OCI-LY3 (cell line): ENCODE data around the gene GRXCR2.

Experiments used
- H2AFZ ChIP-seq: fragments of 200-600, 300-600 bp; shearing (Covaris generic); 2 replicates; pipeline ENCODE4 v1.6.0; 2014; ENCODE audit warnings: antibody characterized with exemption, low read depth, low read length
- H3K27ac ChIP-seq: fragments of 200-600, 300-600 bp; sonication (generic); 2 replicates; pipeline ENCODE4 v1.5.1; 2014; ENCODE audit warnings: mild to moderate bottlenecking, low read length, moderate library complexity, mixed read lengths
- H3K27me3 ChIP-seq: fragments of 200-600, 300-600 bp; sonication (generic); 2 replicates; pipeline ENCODE4 v1.6.1; 2014; ENCODE audit warnings: low read depth, low read length, mixed read lengths
- H3K36me3 ChIP-seq: fragments of 200-600, 300-600 bp; sonication (generic); replicated peaks from 2 replicates; pipeline ENCODE3; 2014; ENCODE audit warnings: low read depth, low read length, mixed read lengths
- H3K4me1 ChIP-seq: fragments of 300-600, 200-600 bp; sonication (generic); 2 replicates; pipeline ENCODE4 v1.6.1; 2014; ENCODE audit warnings: low read length, mixed read lengths
- H3K4me2 ChIP-seq: fragments of 200-600, 300-600 bp; sonication (generic); 2 replicates; pipeline ENCODE4 v1.6.1; 2014; ENCODE audit warnings: low read length, mixed read lengths
- H3K4me3 ChIP-seq: fragments of 300-600, 200-600 bp; sonication (generic); 2 replicates; pipeline ENCODE4 v1.5.1; 2014; ENCODE audit warnings: antibody characterized with exemption, mild to moderate bottlenecking, low read length, moderate library complexity
- H3K79me2 ChIP-seq: fragments of 300-600, 200-600 bp; shearing (Covaris generic); 2 replicates; pipeline ENCODE4 v1.6.1; 2014; ENCODE audit warnings: mild to moderate bottlenecking, low read length, mixed read lengths
- H3K9ac ChIP-seq: fragments of 300-600, 200-600 bp; shearing (Covaris generic); 2 replicates; pipeline ENCODE4 v1.6.0; 2014; ENCODE audit warnings: mild to moderate bottlenecking, low read length, moderate library complexity
- H3K9me3 ChIP-seq: fragments of 200-600, 300-600 bp; shearing (Covaris generic); 2 replicates; pipeline ENCODE4 v1.6.1; 2014; ENCODE audit warnings: low read length, mixed read lengths; ENCODE audit not compliant: insufficient read depth
- H4K20me1 ChIP-seq: fragments of 200-600, 300-600 bp; sonication (generic); 2 replicates; pipeline ENCODE4 v1.6.1; 2016; ENCODE audit warnings: low read length, mixed read lengths; ENCODE audit not compliant: insufficient read depth
- EZH2phosphoT487 ChIP-seq: fragments of 200-600 bp; shearing (Covaris generic); IDR thresholded peaks from 2 replicates; pipeline ENCODE4 v1.6.1; 2018; ENCODE audit warnings: antibody characterized with exemption, mixed run types, low read depth
- TF ChIP-seq, protein P1 (sequence below): fragments of 200-600, 300-600 bp; sonication (generic); IDR thresholded peaks from 2 replicates; pipeline ENCODE4 v1.5.1; 2014; ENCODE audit warnings: antibody characterized with exemption, low read length, low read depth

The GRXCR2 gene

DNA sequence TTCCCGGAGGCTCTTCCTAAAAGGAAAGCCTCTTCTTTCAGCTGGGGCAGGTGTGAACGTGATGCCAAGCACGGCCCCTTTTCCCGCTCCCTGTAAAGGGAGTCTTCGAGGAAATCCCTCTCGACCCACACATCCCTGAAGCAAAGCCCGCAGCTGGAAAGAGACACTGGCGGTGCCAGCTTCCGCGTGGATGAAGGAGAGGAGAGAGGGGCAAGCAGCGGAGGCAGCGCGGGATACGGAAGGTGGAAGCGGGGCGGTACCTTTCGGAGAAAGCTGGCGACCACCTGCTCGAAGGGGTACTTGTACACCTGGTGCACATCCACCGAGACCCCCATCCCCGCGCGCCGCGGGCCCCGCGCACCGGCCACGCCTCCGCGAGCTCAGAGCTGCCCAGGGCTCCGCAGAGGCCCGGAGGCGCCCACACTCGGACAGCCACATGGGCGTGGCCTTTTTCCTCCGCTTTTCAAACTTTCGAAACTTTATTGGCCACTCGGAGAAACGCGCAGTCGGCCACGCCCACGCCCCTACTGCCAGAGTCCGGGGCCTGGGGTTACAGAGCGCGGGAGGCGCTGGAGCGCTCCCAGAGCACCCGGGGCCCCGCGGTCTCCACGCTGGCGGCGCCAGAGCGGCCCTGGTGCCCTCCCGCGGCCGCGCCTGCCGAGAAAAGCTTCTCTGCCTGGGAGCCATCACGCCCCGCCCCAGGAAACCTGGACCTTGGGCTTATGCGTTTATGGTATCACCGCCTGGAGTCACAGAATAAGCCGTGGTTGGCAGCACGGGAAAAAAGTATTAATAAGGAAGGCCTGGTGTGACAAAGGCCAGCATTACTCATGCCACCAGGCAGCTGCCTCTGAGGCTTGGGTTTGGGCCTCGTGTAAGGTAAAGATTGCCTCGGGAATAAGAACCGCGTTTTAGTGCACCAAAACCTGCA lies 37.6 kb downstream of the GRXCR2 start, which contains the start of gene PRELID2:
Gene PRELID2, minus strand, starts transcription at position 426 of the 931 bp plus-strand sequence. Its CDS starts 91 bp downstream, at position 335.
- Histone ChIP-seq H3K9me3 (no peaks in the 10 kb centered on the region), H3K79me2 (no peaks in the 10 kb centered on the region), H3K27ac (no peak within 1 kb of the TSS), H3K4me3 (no peak within 1 kb of the TSS), H3K9ac (no peak within 1 kb of the TSS), H4K20me1 (no peaks in the 10 kb centered on the region), H3K4me2 (no peak within 1 kb of the TSS), H3K36me3 (no peaks in the 10 kb centered on the region), H2AFZ (no peak within 1 kb of the TSS), H3K4me1 (no peaks in the 10 kb centered on the region), H3K27me3 (no peaks in the 10 kb centered on the region)
- no peak for TF ChIP-seq EZH2phosphoT487
- TF ChIP-seq, protein P1, sequence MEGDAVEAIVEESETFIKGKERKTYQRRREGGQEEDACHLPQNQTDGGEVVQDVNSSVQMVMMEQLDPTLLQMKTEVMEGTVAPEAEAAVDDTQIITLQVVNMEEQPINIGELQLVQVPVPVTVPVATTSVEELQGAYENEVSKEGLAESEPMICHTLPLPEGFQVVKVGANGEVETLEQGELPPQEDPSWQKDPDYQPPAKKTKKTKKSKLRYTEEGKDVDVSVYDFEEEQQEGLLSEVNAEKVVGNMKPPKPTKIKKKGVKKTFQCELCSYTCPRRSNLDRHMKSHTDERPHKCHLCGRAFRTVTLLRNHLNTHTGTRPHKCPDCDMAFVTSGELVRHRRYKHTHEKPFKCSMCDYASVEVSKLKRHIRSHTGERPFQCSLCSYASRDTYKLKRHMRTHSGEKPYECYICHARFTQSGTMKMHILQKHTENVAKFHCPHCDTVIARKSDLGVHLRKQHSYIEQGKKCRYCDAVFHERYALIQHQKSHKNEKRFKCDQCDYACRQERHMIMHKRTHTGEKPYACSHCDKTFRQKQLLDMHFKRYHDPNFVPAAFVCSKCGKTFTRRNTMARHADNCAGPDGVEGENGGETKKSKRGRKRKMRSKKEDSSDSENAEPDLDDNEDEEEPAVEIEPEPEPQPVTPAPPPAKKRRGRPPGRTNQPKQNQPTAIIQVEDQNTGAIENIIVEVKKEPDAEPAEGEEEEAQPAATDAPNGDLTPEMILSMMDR = no peak

DNA sequence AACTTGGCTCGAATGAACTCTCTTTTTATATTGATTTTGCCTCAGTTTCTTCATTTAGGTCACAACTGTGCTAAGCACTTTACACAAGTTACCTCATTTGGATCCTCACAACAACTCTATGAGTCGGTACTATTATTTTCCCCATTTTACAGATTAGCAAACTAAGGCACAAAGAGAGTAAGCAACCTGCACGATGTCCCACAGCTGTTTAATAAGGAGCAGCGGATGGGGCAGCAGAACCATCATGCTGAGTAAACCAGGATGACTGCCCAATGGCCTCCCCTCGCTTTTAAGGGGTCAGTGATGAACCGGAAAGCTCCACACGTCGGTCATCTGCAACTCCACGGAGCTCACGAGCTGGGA lies 38.3 kb downstream of the GRXCR2 start:
- Histone ChIP-seq H3K9me3 (no peaks in the 10 kb centered on the region), H3K27me3 (no peaks in the 10 kb centered on the region), H3K4me3 (no peak overlapping the region), H3K36me3 (no peaks in the 10 kb centered on the region), H3K4me1 (no peaks in the 10 kb centered on the region), H4K20me1 (no peaks in the 10 kb centered on the region), H3K4me2 (no peak overlapping the region), H3K79me2 (no peaks in the 10 kb centered on the region), H3K27ac (no peak overlapping the region), H2AFZ (no peak overlapping the region), H3K9ac (no peak overlapping the region)
- TF ChIP-seq EZH2phosphoT487 = no peak
- TF ChIP-seq, protein P1 = no peak

DNA sequence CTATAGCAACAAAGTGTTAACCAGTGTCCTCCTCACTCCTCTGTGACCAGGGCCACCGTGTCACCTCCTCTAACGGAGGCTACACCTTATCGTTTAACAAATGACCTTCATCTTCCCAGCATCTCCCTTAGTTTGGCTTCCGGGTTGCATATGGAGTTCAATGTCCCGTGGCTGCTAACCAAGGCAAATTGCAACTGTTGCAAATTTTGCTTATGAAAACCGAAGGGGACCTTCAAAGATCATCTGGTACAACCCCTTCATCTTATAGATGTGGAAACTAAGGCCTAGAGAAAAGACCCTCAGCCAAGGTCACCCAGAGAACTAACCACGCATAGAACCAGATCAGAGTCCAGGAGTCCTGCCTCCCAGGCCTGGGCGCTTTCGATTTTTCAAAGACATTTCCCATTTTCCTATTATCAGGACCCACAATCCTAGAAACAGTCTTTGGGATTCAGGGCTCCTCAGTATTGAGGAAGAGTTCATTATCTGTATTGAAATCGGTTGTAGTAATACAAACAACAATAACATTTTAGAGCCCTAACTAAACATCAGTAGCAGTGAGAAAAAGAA lies 39.1 kb downstream of the GRXCR2 start:
- Histone ChIP-seq H3K9me3 (no peaks in the 10 kb centered on the region), H3K4me2 (no peak overlapping the region), H4K20me1 (no peaks in the 10 kb centered on the region), H3K27ac (no peak overlapping the region), H3K27me3 (no peaks in the 10 kb centered on the region), H2AFZ (no peak overlapping the region), H3K9ac (no peak overlapping the region), H3K4me3 (no peak overlapping the region), H3K4me1 (no peaks in the 10 kb centered on the region), H3K79me2 (no peaks in the 10 kb centered on the region), H3K36me3 (no peaks in the 10 kb centered on the region)
- TF ChIP-seq, protein P1 = no peak
- no peak for TF ChIP-seq EZH2phosphoT487

DNA sequence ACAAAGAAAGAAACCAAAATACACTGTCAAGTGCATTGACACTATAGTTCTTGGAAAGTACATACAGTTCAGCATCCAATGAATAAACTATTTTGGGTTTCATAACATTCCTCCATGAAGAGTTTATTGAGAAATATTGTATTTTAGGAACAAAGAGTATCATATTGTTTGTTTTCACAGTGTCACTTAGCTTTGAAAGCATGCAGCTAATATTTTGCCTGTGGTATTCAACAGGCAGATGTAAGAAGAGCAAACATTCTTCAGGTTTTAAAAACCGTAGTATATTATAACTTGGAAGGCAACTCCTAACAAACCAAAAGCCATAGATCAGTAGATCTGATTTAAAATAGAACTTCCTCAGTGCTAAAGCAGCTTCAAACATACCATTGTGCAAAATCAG lies 42.2 kb downstream of the GRXCR2 start:
- no peak overlapping the region for H3K9ac ChIP-seq
- no peak overlapping the region for H3K27ac ChIP-seq
- H3K79me2 ChIP-seq = no peaks in the 10 kb centered on the region
- no peak overlapping the region for H2AFZ ChIP-seq
- H3K4me3 ChIP-seq = no peak overlapping the region
- TF ChIP-seq, protein P1 = no peak
- TF ChIP-seq EZH2phosphoT487 = no peak
- no peaks in the 10 kb centered on the region for H4K20me1 ChIP-seq
- H3K4me2 ChIP-seq = no peak overlapping the region
- 0 out of 2 replicates have a peak, but pooled peaks cover 3% of the 10 kb centered on the region for H3K27me3 ChIP-seq
- no peaks in the 10 kb centered on the region for H3K9me3 ChIP-seq
- no peaks in the 10 kb centered on the region for H3K4me1 ChIP-seq
- H3K36me3 ChIP-seq = no peaks in the 10 kb centered on the region
